HFFc6 (cell line): ENCODE measurements around the gene SH3GL2. TPM values are rescaled to one million over a fixed set of nuclear protein-coding genes. Genes with fewer than 3 reads are reported as not detected.
"Not testable (repeated sequence)": the region's sequence is repeated elsewhere in the genome, so short reads cannot be mapped to it uniquely, and the experiment has no call there.

ENCODE experiments used
- DNase-seq: peaks from one replicate; pipeline ENCODE4 v3.0.0-alpha.2; 2018
- H3K27ac Mint-ChIP-seq: 2 replicates; pipeline ENCODE4 v1.8.0; 2020; ENCODE audit warnings: mild to moderate bottlenecking, mixed read lengths
- H3K27me3 Mint-ChIP-seq: 2 replicates; pipeline ENCODE4 v1.8.0; 2021; ENCODE audit warnings: mild to moderate bottlenecking, moderate library complexity, mixed read lengths; ENCODE audit not compliant: insufficient read depth
- H3K36me3 Mint-ChIP-seq: 2 replicates; pipeline ENCODE4 v1.8.0; 2021; ENCODE audit warnings: low read depth, mixed read lengths
- H3K4me1 Mint-ChIP-seq: 2 replicates; pipeline ENCODE4 v1.8.0; 2020; ENCODE audit warnings: low read depth, mixed read lengths
- H3K4me3 Mint-ChIP-seq: 2 replicates; pipeline ENCODE4 v1.8.0; 2020; ENCODE audit warnings: mild to moderate bottlenecking, moderate library complexity, mixed read lengths
- H3K9me3 Mint-ChIP-seq: 2 replicates; pipeline ENCODE4 v1.8.0; 2020; ENCODE audit warnings: mild to moderate bottlenecking, mixed read lengths
- CTCF ChIP-seq: fragments of 200-600 bp; sonication (generic); IDR thresholded peaks from 2 replicates; pipeline ENCODE4 v1.5.0; 2021; ENCODE audit warnings: antibody characterized with exemption, mild to moderate bottlenecking
- total RNA-seq, 6 experiments: library from RNA; stranded (reverse); fragmentation: NEBNext Ultra II Directional; extraction: Animal tissue kit (Norgen Biotek cat#: 25700); gene quantifications; 2 replicates in 1 of 6; 3 replicates in 5 of 6; pipeline ENCODE4 v1.2.3, GENCODE V29; 2021

SH3GL2 gene
- total RNA-seq, 6 experiments from 2014 or later: not detected

- no peak for TF ChIP-seq CTCF
Measured at GRCh38 chr9:17761984-17762676, 183.3 kb downstream of the SH3GL2 start.

GRCh38 chr9:17764306-17764705 is 185.4 kb downstream of the SH3GL2 start:
- Mint-ChIP-seq H3K4me1 (no peaks in the 10 kb centered on the region), H3K36me3 (no peaks in the 10 kb centered on the region), H3K9me3 (no peaks in the 10 kb centered on the region), H3K4me3 (no peak overlapping the region), H3K27ac (no peak overlapping the region), H3K27me3 (no peaks in the 10 kb centered on the region; the same call in 1 of the 2 replicates)
- TF ChIP-seq CTCF: no peak
- no peak for DNase-seq

More at GRCh38 chr9:17761984-17762676, 183.3 kb downstream of the SH3GL2 start:
- H3K4me3 Mint-ChIP-seq: no peak overlapping the region
- H3K27me3 Mint-ChIP-seq: no peaks in the 10 kb centered on the region
- no peaks in the 10 kb centered on the region for H3K9me3 Mint-ChIP-seq
- no peaks in the 10 kb centered on the region for H3K36me3 Mint-ChIP-seq
- DNase-seq: no peak
- no peak overlapping the region for H3K27ac Mint-ChIP-seq
- no peaks in the 10 kb centered on the region for H3K4me1 Mint-ChIP-seq

- H3K4me3 Mint-ChIP-seq, H3K36me3 Mint-ChIP-seq, DNase-seq, H3K27ac Mint-ChIP-seq, H3K27me3 Mint-ChIP-seq, H3K9me3 Mint-ChIP-seq, H3K4me1 Mint-ChIP-seq: not testable (repeated sequence)
Measured at GRCh38 chr9:17765131-17765530, 186.3 kb downstream of the SH3GL2 start.

GRCh38 chr9:17772223-17772622 is 193.4 kb downstream of the SH3GL2 start:
- no peak overlapping the region for H3K4me3 Mint-ChIP-seq
- no peaks in the 10 kb centered on the region for H3K4me1 Mint-ChIP-seq
- H3K36me3 Mint-ChIP-seq: no peaks in the 10 kb centered on the region
- peaks cover 1% of the 10 kb centered on the region for H3K27me3 Mint-ChIP-seq
- DNase-seq: no peak
- 0 out of 2 replicates have a peak, but pooled peaks cover 6% of the 10 kb centered on the region for H3K9me3 Mint-ChIP-seq
- TF ChIP-seq CTCF: no peak
- no peak overlapping the region for H3K27ac Mint-ChIP-seq

- H3K9me3 Mint-ChIP-seq: 0 out of 2 replicates have a peak, but pooled peaks cover 6% of the 10 kb centered on the region
- H3K4me1 Mint-ChIP-seq: no peaks in the 10 kb centered on the region
- DNase-seq: no peak
- H3K4me3 Mint-ChIP-seq: no peak overlapping the region
- no peak overlapping the region for H3K27ac Mint-ChIP-seq
- no peaks in the 10 kb centered on the region; the same call in 1 of the 2 replicates for H3K27me3 Mint-ChIP-seq
- no peak for TF ChIP-seq CTCF
- no peaks in the 10 kb centered on the region for H3K36me3 Mint-ChIP-seq
Measured at GRCh38 chr9:17775656-17776055, 196.8 kb downstream of the SH3GL2 start.

GRCh38 chr9:17776735-17777134 is 197.9 kb downstream of the SH3GL2 start:
- 0 out of 2 replicates have a peak, but pooled peaks cover 6% of the 10 kb centered on the region for H3K9me3 Mint-ChIP-seq
- no peaks in the 10 kb centered on the region for H3K4me1 Mint-ChIP-seq
- no peaks in the 10 kb centered on the region for H3K36me3 Mint-ChIP-seq
- no peak overlapping the region for H3K4me3 Mint-ChIP-seq
- no peak for DNase-seq
- no peak for TF ChIP-seq CTCF
- H3K27me3 Mint-ChIP-seq: no peaks in the 10 kb centered on the region
- H3K27ac Mint-ChIP-seq: no peak overlapping the region
